HEK293T (cell line): Measurements from ENCODE around the gene PPP3R1.

Experiments
- BHLHE40 ChIP-seq: fragments of 450-650 bp; IDR thresholded peaks from 2 replicates; pipeline ENCODE4 v1.6.1; 2016; ENCODE audit warnings: mild to moderate bottlenecking, moderate library complexity, borderline replicate concordance
- FOXK2 ChIP-seq: fragments of 450-650 bp; IDR thresholded peaks from 2 replicates; pipeline ENCODE4 v1.6.1; 2016; ENCODE audit warnings: mild to moderate bottlenecking
- FOXM1 ChIP-seq: fragments of 450-650 bp; IDR thresholded peaks from 2 replicates; pipeline ENCODE4 v1.6.1; 2017; ENCODE audit warnings: mild to moderate bottlenecking, borderline replicate concordance
- HDGF ChIP-seq: fragments of 450-650 bp; IDR thresholded peaks from 2 replicates; pipeline ENCODE4 v1.6.1; 2017; ENCODE audit warnings: antibody characterized with exemption, borderline replicate concordance
- LEF1 ChIP-seq: fragments of 450-650 bp; IDR thresholded peaks from 2 replicates; pipeline ENCODE4 v1.6.1; 2017; ENCODE audit warnings: mild to moderate bottlenecking, borderline replicate concordance
- PKNOX1 ChIP-seq: fragments of 450-650 bp; IDR thresholded peaks from 2 replicates; pipeline ENCODE4 v1.6.1; 2016
- SP1 ChIP-seq: fragments of 450-650 bp; IDR thresholded peaks from 2 replicates; pipeline ENCODE4 v1.6.1; 2017
- SUZ12 ChIP-seq: fragments of 450-650 bp; IDR thresholded peaks from 2 replicates; pipeline ENCODE4 v1.6.1; 2016; ENCODE audit warnings: mild to moderate bottlenecking

DNA sequence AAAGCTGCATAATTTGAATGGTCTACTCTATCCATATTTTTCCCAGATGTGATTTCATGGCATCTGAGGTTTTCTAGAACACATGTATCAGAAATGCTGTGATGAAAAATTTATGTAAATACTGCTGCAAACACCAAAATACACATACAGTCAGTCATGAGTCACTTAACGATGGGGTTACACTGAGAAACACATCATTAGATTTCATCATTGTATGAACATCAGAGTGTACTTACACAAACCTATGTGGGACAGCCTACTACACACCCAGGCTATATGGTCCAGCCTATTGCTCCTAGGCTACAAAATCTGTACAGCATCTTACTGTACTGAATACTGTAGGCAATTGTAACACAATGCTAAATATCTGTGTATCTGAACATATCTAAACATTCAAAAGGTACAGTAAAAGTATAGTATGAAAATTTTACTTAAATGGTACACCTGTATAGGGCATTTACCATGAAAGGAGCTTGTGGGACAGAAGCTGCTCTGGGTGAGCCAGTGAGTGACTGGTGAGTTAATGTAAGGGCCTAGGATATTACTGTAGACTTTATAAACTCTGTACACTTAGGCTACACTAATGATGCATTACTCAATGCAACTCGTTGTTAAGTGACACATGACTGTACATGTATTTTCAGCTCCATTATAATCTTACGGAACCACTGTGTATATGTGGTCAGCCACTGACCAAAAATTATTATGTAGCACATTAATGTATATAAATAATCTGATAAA is 61.2 kb downstream of the PPP3R1 start:
- no peak for TF ChIP-seq SP1
- TF ChIP-seq FOXK2, result no peak
- no peak for TF ChIP-seq LEF1
- no peak for TF ChIP-seq BHLHE40
- no peak for TF ChIP-seq SUZ12
- TF ChIP-seq FOXM1, result no peak
- TF ChIP-seq PKNOX1, result no peak
- no peak for TF ChIP-seq HDGF
